Mucosa of stomach (tissue), 1 donor: ENCODE results near the gene PABPN1.

ENCODE experiments used
- H3K27me3 ChIP-seq: one replicate; pipeline ENCODE4 v1.7.0; 2013; ENCODE audit warnings: mild to moderate bottlenecking, low read length; ENCODE audit not compliant: control insufficient read depth, insufficient read depth
- H3K36me3 ChIP-seq: one replicate; pipeline ENCODE4 v1.7.0; 2013; ENCODE audit warnings: low read length; ENCODE audit not compliant: control insufficient read depth, insufficient read depth
- H3K4me1 ChIP-seq: one replicate; pipeline ENCODE4 v1.7.0; 2013; ENCODE audit warnings: mild to moderate bottlenecking, low read length; ENCODE audit not compliant: control insufficient read depth, insufficient read depth
- H3K4me3 ChIP-seq: one replicate; pipeline ENCODE4 v1.7.0; 2013; ENCODE audit warnings: low read length
- H3K9ac ChIP-seq: one replicate; pipeline ENCODE4 v1.7.0; 2013; ENCODE audit warnings: mild to moderate bottlenecking, low read length, moderate library complexity
- H3K9me3 ChIP-seq: one replicate; pipeline ENCODE4 v1.7.0; 2013; ENCODE audit warnings: mild to moderate bottlenecking, low read length, moderate library complexity; ENCODE audit not compliant: control insufficient read depth
- donor health status: Pancreatic carcinoma.

The PABPN1 gene

DNA sequence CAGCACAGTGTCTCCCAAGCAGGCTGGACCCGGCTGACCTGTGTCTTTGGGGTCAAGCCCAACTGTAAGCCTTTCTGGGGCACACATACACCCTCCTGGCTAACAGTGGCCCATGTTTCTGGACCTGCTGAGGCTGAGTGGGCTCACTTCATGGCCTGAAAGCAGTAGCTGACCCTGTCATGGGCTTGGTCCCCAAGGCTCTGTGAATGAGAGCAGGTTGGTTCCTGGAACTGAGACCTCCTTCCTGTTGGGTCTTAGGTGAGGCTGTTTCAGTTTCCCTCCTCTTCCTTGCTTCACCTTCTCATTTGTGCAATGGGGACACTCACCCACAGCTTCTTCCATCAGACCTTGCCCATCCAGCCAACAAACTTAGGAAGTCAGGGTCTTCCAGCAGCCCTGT is 50.6 kb downstream of the PABPN1 start:
- no peaks in the 10 kb centered on the region for H3K27me3 ChIP-seq
- no peak overlapping the region for H3K4me3 ChIP-seq
- no peaks in the 10 kb centered on the region for H3K4me1 ChIP-seq
- H3K9ac ChIP-seq, result no peak overlapping the region
- H3K36me3 ChIP-seq, result no peaks in the 10 kb centered on the region
- no peaks in the 10 kb centered on the region for H3K9me3 ChIP-seq

DNA sequence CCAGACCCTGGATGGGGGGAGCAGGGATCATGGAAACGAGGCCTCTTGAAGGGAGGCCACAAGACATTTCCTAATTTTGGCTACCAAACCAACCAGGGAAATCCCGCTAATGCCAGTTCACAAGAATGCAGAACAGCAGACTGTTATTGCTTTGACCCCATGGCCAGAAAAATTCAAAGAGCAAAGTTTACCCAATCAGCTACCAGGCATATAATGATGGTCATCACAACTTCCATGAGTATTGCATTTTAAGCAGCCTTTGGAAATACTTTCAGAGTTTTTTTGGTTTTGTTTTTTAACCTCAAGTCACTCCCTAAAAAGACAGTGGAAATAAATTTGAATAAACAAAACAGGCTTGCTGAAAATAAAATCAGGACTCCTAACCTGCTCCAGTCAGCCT is 51.3 kb downstream of the PABPN1 start, which contains the start of gene IL25:
IL25 (plus strand) TSS at position 301 of the 400 bp plus-strand sequence.
- Histone ChIP-seq H3K4me3 (no peak within 1 kb of the TSS), H3K36me3 (no peaks in the 10 kb centered on the region), H3K27me3 (no peaks in the 10 kb centered on the region), H3K9me3 (no peaks in the 10 kb centered on the region), H3K4me1 (no peaks in the 10 kb centered on the region), H3K9ac (no peak within 1 kb of the TSS)

DNA sequence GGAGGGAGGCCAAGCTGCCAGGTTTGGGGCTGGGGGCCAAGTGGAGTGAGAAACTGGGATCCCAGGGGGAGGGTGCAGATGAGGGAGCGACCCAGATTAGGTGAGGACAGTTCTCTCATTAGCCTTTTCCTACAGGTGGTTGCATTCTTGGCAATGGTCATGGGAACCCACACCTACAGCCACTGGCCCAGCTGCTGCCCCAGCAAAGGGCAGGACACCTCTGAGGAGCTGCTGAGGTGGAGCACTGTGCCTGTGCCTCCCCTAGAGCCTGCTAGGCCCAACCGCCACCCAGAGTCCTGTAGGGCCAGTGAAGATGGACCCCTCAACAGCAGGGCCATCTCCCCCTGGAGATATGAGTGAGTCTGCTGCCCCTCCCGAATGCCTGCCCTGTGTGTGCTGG is 51.8 kb downstream of the PABPN1 start:
- H3K9me3 ChIP-seq, result no peaks in the 10 kb centered on the region
- H3K4me3 ChIP-seq, result no peak overlapping the region
- no peaks in the 10 kb centered on the region for H3K4me1 ChIP-seq
- H3K9ac ChIP-seq, result no peak overlapping the region
- no peaks in the 10 kb centered on the region for H3K36me3 ChIP-seq
- no peaks in the 10 kb centered on the region for H3K27me3 ChIP-seq
